ENCODE results near the gene TTLL3.
"Not testable (repeated sequence)": the region's sequence is repeated elsewhere in the genome, so short reads cannot be mapped to it uniquely, and the experiment has no call there.

The TTLL3 gene

DNA sequence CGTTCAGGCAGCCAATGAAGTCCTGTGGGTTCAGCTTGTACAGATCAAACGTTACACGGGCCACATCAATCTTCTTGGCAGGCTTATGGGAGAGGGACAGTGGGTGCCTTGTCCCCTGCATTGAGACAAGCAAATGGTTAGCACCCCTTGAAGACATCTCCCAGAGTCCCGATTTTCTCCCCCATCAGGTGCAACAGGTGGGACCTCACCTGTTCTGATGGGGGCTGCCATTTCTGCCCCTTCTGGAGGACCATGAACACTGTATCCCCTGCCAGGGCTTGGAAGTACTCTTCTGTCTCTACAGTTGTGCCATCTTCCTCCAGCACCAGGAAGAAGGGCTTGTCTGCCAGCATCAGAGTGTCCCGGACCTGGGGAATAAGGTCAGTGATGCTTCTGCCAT lies 59.9 kb downstream of the TTLL3 start:
- no peak for DNase-seq

- DNase-seq: peak; percentile 78
Measured at GRCh38 chr3:9870978-9871377, 60.9 kb downstream of the TTLL3 start.

- not testable (repeated sequence) for DNase-seq
Measured at GRCh38 chr3:9872067-9872466, 62.0 kb downstream of the TTLL3 start.

DNA sequence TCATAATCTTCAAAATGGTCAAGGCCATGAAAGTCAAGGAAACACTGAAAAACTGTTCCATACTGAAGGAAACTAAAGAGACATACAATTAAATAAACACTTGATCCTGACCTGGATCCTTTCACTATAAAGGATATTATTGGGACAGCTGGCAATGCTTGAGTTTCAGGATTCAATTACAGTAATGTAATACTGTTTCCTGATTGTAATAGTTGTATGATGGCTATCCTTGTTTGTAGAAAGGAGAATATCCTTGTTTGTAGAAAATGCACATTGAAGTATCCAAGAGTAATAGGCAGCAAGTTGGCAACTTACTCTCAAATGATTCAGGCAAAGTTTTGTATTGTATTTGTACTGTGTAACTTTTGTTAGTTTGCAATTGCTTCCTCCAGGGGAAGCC lies 65.4 kb downstream of the TTLL3 start:
- no peak for DNase-seq

GRCh38 chr3:9876255-9876654 lies 66.2 kb downstream of the TTLL3 start:
- DNase-seq: not testable (repeated sequence)

- no peak for DNase-seq
Measured at GRCh38 chr3:9876991-9877390, 66.9 kb downstream of the TTLL3 start.

DNA sequence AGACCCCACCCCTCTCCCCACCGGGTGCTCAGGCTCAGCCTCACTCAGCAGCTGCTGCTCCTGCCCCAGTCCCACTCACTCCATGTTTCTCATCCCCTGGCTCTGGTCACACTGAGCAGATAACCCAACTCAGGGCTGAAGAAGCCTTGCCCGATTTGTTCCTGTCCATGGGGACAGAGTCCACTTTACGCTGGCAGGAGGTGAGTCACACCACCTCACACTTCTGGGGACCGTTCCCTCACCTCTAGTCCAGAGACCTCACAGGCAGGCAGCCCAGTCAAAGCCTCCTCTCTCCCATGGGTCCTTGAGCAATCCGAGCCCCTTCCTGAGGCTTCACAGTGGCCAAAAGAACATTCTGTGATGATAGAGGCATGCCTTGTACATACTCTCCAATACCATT lies 68.6 kb downstream of the TTLL3 start:
- no peak for DNase-seq

GRCh38 chr3:9879830-9880549 lies 69.9 kb downstream of the TTLL3 start, which contains the start of gene CIDEC:
TSS of gene CIDEC (minus strand) at chr3:9880253. CDS start at chr3:9878486, 1,767 bp downstream.
- DNase-seq: no peak

DNA sequence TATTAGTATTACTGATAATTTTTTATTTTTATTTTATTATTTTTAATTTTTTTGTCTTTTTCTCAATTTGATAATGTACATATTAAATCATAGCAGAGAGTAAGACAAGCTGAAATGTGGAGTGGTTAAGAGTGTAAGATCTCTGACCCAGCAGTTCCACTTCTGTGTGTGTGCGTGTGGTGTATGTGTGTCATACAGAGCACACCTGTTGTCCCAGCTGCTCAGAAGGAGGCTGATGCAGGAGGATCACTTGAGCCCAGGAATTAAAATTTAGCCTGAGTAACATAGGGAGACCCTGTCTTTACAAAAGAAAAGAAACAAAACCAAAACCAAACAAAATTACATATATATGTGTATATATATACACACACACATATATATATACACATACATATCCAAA lies 71.4 kb downstream of the TTLL3 start:
- no peak for DNase-seq

DNA sequence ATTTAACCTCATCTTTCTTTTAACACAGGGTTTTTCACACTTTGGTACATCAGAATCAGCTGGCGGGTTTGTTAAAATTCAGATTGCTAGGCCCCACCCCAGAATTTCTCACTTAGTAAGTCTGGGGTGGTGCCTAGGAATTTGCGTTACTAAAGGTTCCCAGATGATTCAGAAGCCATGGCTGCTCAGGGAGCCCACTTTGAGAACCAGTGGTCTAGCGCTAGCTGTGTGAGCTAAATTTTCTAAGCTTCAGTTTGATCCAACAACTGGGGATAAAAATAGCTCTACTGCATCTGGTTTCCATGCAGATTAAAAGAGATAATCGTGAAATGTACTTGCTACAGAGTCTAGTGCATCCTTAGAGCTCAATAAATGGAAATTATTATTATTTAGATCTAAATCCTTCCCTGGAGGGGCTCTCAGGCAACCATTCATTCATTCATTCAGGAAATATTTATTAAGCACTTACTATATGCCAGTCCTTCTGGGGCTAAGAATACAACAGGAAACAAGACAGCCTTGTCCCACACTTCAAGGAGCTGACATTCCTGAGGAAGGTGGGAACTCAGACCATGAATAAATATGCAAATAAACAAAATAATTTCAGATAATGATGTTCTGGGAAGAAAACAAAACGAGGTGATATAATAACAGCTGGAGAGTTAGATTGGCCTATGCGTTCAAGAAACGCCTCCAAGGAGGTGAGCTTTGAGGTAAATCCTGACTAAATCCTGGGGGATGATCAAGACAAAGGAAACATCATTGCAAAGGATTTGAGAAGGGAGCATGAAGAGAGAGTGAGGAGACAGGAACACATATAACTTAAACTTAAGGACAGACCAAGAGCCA lies 73.9 kb downstream of the TTLL3 start:
- peak; percentile 51 for DNase-seq

- peak; percentile 92 for DNase-seq
Measured at GRCh38 chr3:9884555-9885165, 74.6 kb downstream of the TTLL3 start.

Measured in fibroblast of skin of back (primary cell).